ENCODE measurements around the gene LRP6.

LRP6 gene

DNA sequence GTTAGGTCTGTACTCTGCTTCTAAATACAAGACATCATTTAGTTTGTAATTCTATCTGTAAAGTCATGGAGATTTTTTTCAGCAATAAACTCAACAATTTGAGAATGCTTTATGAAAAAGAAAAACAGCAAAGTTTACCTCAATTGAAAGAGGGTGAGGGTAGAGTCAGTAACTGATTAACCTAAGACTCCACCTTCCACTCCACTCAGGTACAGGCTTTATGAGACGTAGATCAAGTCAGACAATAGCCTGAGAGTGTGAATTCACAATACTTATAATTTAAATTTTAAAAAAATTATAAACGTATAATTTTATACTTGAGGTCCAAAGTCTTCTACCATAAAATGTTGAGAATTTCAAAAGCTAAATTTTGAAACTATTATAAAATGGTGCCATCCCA, 150.2 kb downstream of the LRP6 start:
- no peak for DNase-seq (ENCODE audit: low read depth)

DNA sequence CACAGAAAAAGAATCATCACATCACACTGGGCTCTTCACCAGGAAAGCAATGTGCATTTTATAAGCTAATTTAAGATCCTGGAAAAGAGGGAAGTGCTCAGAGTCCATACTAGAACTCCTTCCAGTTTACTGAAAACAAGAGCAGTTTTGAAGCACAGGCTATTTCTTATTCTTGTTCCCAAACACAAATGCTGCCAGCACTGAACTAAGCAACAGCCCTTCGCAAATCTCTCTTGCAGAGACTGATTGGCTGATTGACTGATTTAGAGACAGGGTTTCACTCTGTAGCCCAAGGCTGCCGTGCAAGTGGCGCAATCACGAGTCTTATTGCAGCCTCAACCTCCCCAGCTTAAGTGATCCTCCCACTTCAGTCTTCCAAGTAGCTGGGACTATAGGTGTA, 151.3 kb downstream of the LRP6 start:
- no peak for DNase-seq (ENCODE audit: low read depth)

DNA sequence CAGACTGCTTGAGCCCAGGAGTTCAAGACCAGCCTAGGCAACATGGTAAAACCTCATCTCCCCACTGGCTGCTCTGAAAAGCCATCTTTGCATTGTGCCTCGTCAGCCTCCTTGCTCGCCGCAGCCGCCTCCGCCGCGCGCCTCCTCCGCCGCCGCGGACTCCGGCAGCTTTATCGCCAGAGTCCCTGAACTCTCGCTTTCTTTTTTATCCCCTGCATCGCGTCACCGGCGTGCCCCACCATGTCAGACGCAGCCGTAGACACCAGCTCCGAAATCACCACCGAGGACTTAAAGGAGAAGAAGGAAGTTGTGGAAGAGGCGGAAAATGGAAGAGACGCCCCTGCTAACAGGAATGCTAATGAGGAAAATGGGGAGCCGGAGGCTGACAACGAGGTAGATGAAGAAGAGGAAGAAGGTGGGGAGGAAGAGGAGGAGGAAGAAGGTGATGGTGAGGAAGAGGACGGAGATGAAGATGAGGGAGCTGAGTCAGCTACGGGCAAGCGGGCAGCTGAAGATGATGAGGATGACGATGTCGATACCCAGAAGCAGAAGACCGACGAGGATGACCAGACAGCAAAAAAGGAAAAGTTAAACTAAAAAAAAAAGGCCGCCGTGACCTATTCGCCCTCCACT, 155.8 kb downstream of the LRP6 start:
- peak; percentile 6 for DNase-seq (ENCODE audit: low read depth)

DNA sequence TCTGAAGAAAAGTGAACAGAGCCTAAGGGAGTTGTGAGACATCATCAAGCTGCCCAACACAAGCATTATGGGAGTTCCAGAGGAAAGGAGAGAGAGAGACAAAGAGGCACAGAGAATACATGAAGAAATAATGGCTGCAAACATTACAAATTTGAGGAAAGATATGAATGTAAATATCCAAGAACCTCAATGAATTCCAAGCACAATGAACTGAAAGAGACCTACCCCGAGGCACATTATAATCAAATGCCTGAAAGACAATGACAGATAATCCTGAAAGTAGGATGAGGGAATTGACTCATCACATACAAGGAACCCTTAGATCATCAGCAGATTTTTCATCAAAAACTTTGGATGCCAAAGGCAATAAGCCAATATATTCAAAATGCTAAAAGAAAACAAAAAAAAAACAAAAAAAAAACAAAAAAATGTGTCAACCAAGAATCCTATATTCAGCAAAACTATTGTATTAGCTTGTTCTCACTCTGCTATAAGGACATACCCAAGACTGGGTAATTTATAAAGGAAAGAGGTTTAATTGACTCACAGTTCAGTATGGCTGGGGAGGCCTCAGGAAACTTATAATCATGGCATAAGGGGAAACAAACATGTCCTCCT, 158.3 kb downstream of the LRP6 start:
- no peak for DNase-seq (ENCODE audit: low read depth)

DNA sequence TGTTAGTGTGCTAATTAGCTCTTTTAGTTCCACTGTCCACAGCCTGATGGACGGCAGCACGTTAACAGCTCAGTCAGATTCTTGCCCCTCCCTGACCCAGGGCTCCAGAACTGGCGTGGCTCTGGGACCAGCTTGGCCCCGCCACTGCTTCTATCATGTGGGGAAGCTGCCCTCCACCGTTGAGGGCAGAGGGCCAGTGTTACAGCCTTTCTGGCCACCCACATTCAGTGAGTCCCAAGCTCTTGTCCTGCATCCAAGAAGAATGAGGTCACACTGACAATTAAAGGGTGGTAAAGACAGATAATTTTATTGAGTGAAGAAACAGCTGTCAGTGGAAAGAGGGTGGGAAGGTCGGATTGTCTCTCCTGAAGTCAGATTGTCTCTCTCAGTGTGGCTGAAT, 159.2 kb downstream of the LRP6 start:
- no peak for DNase-seq (ENCODE audit: low read depth)

DNA sequence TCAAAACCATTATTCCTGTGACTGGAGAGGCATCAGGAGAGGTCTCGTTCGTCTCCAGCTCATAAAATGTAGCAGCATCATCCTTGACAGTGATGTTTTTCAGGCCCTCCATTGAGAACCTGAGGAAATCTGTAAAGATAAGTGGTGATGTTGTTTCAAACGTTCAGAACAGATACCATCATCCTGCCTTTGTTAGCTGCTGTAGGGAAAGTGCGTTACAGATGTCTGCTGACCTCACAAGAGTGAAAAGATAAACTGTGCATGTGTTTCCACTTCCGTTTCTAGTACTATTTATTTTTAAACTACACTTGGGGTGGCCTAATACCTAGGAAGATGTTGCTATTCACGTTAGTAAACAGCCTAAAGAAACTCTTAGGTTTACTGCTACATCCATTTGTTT, 167.7 kb downstream of the LRP6 start:
- no peak for DNase-seq (ENCODE audit: low read depth)

DNA sequence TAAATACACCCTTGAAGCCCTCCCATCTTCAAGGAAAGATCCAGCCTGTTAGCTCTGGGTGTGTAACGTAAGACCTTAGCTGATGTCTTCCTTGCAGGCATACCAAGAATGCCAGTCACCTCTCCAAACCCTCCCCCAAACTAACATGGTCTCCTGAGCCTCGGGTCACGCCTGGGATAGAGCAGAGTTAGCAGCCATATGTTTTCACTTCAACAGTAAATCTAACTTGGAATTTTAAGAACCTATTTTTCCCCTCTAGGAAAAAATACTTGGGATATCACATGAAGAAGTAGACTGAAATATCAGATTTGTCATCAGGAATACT, 168.2 kb downstream of the LRP6 start:
- no peak for DNase-seq (ENCODE audit: low read depth)

DNA sequence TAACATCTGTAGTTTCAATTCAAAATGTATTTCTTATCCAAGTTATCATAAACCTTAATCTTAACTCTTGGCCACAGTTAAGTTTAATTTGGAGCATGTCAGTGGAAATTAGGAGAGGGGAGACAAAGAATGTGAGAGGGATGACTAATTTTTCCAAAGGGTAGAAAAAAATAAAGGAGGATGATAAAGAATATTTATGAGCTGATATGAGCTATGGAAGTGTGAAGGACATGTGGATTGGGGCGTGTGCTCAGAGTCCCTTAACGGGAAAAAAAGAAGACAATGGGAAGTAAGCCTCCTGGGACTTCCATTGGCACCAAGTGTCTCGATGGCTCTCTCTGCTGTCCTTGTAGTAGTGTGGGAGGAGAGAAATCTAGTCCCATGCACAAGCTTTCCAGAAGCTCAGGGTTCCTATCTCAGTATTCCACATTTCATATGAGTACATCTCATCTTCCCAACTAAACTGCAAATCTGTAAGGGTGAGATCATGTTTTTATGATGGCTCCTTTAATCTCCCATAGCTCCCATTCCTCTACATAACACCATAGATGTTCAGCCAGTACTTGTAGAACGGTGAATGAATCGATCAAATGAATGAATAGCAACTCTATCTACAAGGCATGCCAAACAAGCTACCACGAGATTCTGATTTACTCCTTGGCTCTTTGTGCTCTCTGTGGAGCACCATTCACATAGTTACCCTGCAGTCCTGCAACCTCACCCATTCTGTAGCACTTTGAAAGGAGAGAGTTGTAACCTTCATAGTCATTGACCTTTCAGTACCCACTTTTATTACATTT, 168.8 kb downstream of the LRP6 start:
- no peak for DNase-seq (ENCODE audit: low read depth)

DNA sequence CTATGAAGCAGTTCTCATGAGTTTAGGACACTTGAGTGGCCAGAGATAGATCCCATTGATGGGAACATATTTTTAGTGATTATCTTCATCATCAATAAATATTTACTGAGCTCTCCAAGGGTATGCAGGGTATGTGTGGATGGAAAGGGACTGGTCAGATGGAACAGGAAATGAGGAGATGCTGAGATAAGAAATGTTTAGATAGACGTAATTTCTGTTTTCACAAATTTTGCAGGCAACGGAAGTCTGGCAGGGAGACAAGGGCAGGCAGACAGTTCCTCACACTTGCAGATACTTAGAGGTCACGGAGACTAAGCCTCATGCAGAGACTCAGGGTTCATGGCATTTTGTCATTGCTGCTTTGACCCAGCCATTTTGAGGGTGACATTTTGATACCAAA, 171.8 kb downstream of the LRP6 start:
- no peak for DNase-seq (ENCODE audit: low read depth)

DNA sequence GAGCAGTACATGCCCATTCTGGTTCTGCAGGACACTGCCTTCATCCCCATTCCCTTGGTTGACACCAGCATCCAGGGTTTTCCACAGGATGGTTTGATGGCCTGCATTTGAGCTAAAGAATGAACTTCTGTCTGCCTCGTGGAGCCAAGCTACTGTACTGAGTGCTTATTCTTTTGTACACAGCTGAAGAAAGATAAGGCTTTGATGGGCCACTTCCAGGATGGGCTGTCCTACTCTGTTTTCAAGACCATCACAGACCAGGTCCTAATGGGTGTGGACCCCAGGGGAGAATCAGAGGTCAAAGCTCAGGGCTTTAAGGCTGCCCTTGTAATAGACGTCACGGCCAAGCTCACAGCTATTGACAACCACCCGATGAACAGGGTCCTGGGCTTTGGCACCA, 172.4 kb downstream of the LRP6 start:
- DNase-seq (ENCODE audit: low read depth): no peak

DNA sequence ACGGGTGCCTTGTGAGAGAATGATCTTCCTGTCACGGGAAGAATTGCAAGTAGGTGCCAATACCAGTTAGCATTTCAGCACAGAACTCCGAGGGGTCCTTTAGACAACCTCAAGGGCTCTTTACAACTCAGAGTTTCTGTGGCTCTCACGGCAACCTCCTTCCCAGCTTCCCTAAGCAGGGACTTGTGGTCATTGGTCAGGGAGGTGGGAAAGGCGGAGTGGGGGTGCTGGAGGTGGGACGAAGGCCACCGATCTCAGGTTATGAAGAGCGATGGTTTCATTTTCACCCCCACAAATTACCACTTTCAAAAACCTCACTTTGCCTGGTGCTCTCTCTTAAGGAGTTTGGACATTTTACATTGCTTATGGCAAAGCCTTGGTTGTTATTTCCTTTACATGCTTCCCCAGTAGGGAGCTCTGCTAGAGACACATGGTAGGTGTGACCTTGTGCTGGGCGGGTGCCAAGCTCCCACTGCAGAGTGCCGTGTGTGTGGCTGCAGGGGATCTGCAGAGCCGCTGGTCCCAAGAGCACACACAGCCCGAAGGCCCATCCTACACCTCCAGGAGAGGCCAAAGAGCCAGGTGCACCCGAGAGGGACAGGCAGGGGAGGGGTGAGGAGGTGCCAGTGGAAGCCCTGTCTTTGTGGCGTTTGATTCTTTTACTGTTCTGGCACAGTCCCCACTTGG, 174.7 kb downstream of the LRP6 start:
- no peak for DNase-seq (ENCODE audit: low read depth)

DNA sequence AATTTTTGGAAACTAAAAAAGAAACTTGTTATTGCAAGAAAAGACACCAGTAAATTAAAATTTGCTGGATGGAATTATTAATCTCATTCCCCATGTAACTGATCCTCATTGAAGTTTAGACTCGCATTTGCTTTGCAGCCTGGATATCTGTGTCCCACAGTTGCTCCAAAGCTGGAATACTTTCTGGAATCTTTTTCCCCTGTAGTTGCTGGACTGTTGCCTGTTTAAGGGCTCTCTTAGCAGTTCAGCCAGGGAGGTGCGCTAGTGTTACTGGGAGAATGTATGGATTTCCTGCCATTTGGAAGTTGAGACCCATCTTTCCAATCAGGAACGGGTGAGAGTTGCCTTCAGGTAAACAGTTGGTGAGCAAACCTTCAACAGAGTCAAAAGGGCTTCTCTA, 175.8 kb downstream of the LRP6 start:
- DNase-seq (ENCODE audit: low read depth): no peak

DNA sequence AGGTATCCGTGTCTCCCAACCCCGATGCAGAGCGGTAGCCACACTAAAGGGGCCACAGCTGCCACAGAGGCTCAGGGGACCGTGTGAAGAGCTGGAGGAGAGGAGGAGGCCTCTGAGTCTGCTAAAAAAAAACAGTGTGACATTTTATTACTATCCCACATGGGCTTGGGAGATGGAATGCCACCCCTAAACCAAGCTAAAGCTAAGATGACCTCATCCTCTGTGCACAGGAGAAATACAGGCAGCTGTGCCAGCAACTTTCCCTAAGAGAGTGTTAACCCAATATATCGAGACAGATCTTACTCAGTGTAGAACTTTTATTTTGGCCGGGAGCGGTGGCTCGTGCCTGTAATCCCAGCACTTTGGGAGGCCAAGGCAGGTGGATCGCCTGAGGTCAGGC, 178.1 kb downstream of the LRP6 start:
- no peak for DNase-seq (ENCODE audit: low read depth)

DNA sequence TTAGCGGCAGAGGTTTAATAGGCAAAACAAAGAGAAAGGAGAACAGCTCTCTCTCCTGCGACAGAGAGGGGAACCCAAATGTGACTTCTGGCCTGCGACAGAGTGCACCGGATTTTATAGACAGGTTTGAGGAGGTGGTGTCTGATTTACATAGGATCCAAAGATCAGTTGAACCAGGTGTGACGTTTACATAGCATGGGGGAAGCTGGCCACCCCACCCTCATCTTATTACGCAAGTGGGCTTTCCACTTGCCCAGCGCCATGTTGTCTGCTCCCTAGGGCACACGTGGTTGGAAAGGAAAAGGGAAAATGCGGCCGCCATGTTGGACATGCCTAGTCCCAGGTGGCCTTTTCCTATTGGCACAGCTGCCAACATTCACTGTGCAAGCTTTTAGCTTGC, 178.7 kb downstream of the LRP6 start:
- no peak for DNase-seq (ENCODE audit: low read depth)

DNA sequence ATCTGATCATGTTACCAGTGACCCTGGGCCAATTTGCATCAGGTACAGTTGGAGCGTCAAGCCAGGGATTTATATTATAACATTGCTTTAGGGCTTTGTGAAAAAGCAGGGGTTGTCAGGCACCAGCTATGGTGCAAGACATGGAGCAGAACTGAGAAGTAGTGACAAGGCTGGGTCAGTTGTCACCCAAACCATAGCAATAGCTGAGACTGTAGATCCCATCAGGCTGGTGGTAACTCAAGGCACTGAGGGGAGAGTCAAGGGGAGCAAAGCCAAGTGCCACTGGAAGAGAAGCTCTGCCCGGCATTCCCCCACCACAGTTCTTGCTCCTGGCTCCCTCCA, 179.2 kb downstream of the LRP6 start:
- no peak for DNase-seq (ENCODE audit: low read depth)

DNA sequence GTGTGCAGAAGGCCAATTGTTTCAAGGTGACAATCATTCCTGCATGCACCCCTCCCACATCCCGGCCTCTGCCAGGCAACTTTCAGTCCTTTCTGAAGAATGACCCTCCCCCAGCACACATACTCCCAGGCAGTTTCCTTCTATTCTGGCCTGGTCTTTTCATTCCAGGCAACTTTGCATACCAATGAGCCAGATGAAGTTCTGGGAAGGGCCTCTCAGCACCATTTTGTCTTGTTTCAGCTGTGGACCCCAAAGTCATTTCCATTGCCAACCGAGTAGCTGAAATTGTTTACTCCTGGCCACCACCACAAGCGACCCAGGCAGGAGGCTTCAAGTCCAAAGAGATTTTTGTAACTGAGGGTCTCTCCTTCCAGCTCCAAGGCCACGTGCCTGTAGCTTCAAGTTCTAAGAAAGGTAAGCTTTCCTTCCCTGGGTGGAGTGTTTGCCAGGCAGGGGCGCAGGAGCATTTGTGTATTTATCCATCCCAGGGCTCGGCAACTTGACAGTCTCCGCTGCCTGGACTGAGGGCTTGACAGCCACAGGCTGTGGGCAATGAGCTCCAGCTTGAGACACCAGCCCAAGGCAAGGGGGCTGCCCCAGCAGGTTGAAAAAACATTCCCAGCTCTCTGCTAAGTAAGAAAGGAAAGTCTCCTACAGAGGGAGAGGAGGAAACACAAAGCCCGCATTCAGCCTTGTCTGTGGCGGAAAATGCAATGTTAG, 179.7 kb downstream of the LRP6 start:
- no peak for DNase-seq (ENCODE audit: low read depth)

DNA sequence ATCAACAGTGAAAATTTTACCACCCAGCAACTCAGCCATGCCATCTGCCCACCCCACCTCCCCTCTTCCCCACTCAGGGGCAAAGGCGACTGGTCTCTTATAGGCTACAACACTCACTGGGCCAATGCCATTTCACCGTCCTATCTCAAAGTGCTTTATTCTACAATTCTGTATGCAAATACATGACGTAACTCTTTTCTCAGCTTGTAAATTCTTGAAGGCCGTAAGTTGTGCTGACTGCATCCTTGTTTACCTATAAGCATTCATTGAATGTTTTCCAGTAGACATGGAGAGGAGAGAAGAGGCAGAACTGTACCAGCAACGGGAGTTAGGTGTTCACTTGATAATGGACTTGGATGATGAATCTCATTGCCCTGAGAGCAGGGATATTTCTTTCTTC, 180.5 kb downstream of the LRP6 start:
- no peak for DNase-seq (ENCODE audit: low read depth)

DNA sequence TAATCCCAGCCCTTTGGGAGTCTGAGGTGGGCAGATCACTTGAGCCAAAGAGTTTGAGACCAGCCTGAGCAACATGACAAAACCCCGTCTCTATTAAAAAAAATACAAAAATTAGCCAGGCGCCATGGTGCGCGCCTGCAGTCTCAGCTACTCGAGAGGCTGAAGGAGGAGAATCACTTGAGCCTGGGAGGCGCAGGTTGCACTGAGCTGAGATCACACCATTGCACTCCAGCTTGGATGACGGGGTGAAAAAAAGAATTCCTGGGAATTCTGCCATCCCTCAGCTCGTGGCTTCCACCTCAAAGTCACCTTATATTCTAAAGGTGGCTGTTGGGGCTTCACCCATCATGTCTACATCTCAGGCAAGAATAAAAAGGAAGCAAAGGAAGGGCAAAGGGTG, 183.2 kb downstream of the LRP6 start:
- DNase-seq (ENCODE audit: low read depth): no peak

DNA sequence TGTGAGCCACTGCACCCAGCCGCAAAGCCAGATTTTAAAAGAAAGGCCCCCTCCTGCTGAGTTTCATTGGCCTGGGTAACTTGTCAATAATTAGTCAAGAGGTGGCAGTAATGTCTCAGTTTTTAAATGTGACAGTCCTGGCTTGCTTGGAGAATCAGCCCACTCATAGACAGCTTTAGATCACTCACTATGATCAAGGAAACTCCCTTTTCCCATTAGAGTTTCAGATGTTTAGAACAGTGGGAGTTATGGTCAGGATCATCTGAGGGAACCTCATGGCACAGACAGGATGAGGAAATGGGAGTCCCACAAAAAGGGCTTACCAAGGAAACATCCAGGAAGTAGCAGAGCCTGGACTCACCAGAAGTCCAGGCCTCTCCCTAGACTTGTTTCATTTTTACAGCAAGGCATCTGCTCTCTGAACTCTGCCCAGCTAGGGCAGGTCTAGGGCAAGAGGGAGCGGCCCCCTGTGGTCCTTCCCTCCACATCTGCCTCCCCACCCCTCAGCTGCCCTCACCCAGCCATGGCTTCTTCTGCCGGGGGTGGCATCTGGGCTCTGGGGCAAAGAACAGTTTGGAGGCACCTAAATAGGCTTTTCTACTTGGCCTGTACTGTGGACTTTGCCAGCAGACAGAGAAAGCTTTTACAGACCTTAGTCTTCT, 184.9 kb downstream of the LRP6 start:
- DNase-seq (ENCODE audit: low read depth): no peak

DNA sequence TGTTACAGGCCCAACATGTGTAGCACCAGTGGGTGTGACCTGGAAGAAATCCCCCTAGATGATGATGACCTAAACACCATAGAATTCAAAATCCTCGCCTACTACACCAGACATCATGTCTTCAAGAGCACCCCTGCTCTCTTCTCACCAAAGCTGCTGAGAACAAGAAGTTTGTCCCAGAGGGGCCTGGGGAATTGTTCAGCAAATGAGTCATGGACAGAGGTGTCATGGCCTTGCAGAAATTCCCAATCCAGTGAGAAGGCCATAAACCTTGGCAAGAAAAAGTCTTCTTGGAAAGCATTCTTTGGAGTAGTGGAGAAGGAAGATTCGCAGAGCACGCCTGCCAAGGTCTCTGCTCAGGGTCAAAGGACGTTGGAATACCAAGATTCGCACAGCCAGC, 187.6 kb downstream of the LRP6 start:
- no peak for DNase-seq (ENCODE audit: low read depth)

DNA sequence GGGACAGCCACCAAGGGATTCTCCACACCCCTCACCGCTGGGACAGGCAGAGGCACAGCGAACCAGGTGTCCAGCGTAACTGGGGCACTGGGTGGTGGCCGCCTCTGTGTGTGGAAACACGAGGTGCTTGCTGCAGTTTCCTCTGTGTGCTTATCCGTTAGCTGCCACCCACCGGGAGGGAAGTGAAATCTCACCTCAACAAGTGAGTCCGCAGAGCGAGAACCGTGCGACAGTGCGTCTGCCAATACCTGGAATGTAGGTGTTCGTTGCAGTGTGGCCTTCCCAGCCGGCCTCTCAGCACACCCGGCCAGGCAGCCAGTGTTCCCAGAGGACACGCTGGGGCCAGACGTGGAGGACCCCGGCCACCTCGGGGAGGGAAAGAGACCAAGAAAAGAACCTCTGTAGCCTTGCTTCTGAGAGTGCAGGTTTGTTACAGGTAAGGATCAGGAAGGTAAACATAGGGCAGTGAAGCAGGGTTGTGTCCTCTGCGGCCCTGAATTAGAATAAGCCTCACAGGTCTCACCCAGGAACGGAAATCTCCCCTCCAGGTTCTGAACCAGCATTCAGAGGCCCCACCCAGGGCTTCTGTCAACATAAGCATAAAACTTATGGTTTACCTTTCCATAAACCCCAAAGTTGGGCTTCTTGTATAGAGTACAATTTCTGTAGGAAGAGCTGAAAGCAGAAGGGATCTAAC, 194.6 kb downstream of the LRP6 start:
- peak; percentile 31 for DNase-seq (ENCODE audit: low read depth)

Data from stimulated activated CD4-positive, alpha-beta T cell treated with anti-CD3 and anti-CD28 coated beads, Interleukin-2, amount 100 ng/mL, for 4 hours (primary cell).